Measurements from ENCODE around the gene WWC2.

Gene WWC2

GRCh38 chr4:183100827-183101226 lies 1.8 kb downstream of the WWC2 start:
- TF ChIP-seq MAX (IDR thresholded peaks at IDR 0.05) = 0 out of 2 replicates have a peak, but pooled peaks have one; percentile 20
- TF ChIP-seq EP300 (IDR thresholded peaks at IDR 0.05; ENCODE audit: borderline replicate concordance) = no peak

DNA sequence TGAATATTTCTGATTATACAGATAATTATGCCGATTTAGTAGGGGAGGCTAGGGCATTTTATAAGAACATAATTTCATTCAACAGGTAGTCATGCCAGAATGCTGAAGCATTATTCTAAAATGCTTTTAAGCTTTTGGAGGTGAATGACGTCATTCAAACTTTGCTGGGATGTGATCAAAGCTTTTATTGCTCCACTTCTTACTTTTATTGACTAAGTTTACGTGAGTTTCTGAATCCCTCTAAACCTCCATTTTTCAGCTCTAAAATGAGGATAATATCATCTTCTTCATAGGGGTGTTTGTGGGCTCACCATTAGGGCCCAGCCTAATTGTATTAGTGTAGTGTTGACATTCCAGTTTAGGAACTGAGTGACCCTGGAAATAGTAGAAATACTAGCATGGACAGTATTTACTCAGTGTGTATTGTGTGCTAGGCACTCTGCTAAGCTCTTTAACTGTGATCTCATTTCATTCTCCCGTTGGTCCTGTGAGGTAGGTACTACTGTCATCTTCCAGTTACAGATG lies 3.0 kb downstream of the WWC2 start:
- TF ChIP-seq, protein P1, sequence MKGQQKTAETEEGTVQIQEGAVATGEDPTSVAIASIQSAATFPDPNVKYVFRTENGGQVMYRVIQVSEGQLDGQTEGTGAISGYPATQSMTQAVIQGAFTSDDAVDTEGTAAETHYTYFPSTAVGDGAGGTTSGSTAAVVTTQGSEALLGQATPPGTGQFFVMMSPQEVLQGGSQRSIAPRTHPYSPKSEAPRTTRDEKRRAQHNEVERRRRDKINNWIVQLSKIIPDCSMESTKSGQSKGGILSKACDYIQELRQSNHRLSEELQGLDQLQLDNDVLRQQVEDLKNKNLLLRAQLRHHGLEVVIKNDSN (IDR thresholded peaks at IDR 0.05) = no peak
- no peak for TF ChIP-seq YY1 (IDR thresholded peaks at IDR 0.05; ENCODE audit: low read depth)
- no peak for TF ChIP-seq REST (IDR thresholded peaks at IDR 0.05; ENCODE audit: low read depth)

DNA sequence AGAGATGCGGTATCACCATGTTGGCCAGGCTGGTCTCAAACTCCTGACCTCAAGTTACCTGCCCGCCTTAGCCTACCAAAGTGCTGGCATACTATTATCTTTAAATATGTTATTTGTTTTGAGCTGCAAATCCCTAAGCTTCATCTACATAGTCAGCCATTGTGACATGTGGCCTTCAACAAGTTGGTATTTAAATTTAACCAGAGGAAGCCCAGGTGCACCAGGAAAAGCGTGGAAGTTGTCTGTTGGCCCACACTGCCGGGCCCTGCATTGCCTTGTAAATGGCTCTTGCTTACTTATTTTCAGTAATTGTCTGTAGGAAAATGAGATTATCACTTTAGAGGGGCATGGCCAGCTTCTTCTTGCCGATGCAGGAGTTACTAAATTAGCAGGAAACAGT lies 6.0 kb downstream of the WWC2 start:
- TF ChIP-seq TEAD4 (IDR thresholded peaks at IDR 0.05) (no peak), CEBPB (IDR thresholded peaks at IDR 0.05) (no peak), FOXM1 (IDR thresholded peaks at IDR 0.05; ENCODE audit: borderline replicate concordance, low read depth) (no peak), YY1 (IDR thresholded peaks at IDR 0.05; ENCODE audit: low read depth) (no peak), TAF1 (IDR thresholded peaks at IDR 0.05; ENCODE audit: low read depth) (no peak), CREB1 (IDR thresholded peaks at IDR 0.05; ENCODE audit: low read depth) (no peak), RAD21 (IDR thresholded peaks at IDR 0.05; ENCODE audit: low read depth) (no peak), ZBTB7A (IDR thresholded peaks at IDR 0.05; ENCODE audit: low read depth) (no peak), REST (IDR thresholded peaks at IDR 0.05; ENCODE audit: low read depth) (no peak), EP300 (IDR thresholded peaks at IDR 0.05; ENCODE audit: borderline replicate concordance) (no peak), EGR1 (IDR thresholded peaks at IDR 0.05) (no peak), TCF12 (IDR thresholded peaks at IDR 0.05; ENCODE audit: low read depth) (no peak), MAX (IDR thresholded peaks at IDR 0.05) (no peak), NFIC (IDR thresholded peaks at IDR 0.05) (no peak)
- TF ChIP-seq, protein P1 (IDR thresholded peaks at IDR 0.05) = no peak

GRCh38 chr4:183106839-183107238 lies 7.8 kb downstream of the WWC2 start:
- TF ChIP-seq TAF1 (IDR thresholded peaks at IDR 0.05; ENCODE audit: low read depth) = no peak
- TF ChIP-seq NFIC (IDR thresholded peaks at IDR 0.05) = no peak
- no peak for TF ChIP-seq EGR1 (IDR thresholded peaks at IDR 0.05)
- TF ChIP-seq RAD21 (IDR thresholded peaks at IDR 0.05; ENCODE audit: low read depth) = no peak

GRCh38 chr4:183107891-183108459 lies 8.9 kb downstream of the WWC2 start:
- no peak for TF ChIP-seq TAF1 (IDR thresholded peaks at IDR 0.05; ENCODE audit: low read depth)
- TF ChIP-seq FOXM1 (IDR thresholded peaks at IDR 0.05; ENCODE audit: borderline replicate concordance, low read depth) = no peak
- TF ChIP-seq CREB1 (IDR thresholded peaks at IDR 0.05; ENCODE audit: low read depth) = no peak
- no peak for TF ChIP-seq EGR1 (IDR thresholded peaks at IDR 0.05)
- TF ChIP-seq EP300 (IDR thresholded peaks at IDR 0.05; ENCODE audit: borderline replicate concordance) = no peak
- TF ChIP-seq TCF12 (IDR thresholded peaks at IDR 0.05; ENCODE audit: low read depth) = no peak
- TF ChIP-seq CEBPB (IDR thresholded peaks at IDR 0.05) = no peak
- TF ChIP-seq RAD21 (IDR thresholded peaks at IDR 0.05; ENCODE audit: low read depth) = no peak
- no peak for TF ChIP-seq NFIC (IDR thresholded peaks at IDR 0.05)
- TF ChIP-seq ZBTB7A (IDR thresholded peaks at IDR 0.05; ENCODE audit: low read depth) = no peak
- no peak for TF ChIP-seq YY1 (IDR thresholded peaks at IDR 0.05; ENCODE audit: low read depth)
- TF ChIP-seq REST (IDR thresholded peaks at IDR 0.05; ENCODE audit: low read depth) = no peak
- TF ChIP-seq MAX (IDR thresholded peaks at IDR 0.05) = no peak
- TF ChIP-seq, protein P1 (IDR thresholded peaks at IDR 0.05) = no peak
- TF ChIP-seq TEAD4 (IDR thresholded peaks at IDR 0.05) = no peak

Measured in Ishikawa (cell line).